Measurements from ENCODE around the gene ELMOD3.
A peak's percentile ranks its signal among the peaks of the same experiment; 100 is the strongest.
"Not testable (repeated sequence)": the region's sequence is repeated elsewhere in the genome, so short reads cannot be mapped to it uniquely, and the experiment has no call there.

Gene ELMOD3

GRCh38 chr2:85437488-85438200 lies 83.1 kb downstream of the ELMOD3 start:
- FAIRE-seq (peak; percentile 63), DNase-seq (ENCODE audit: insufficient read length, low spot score) (peak; percentile 85)

GRCh38 chr2:85438201-85439024 lies 83.8 kb downstream of the ELMOD3 start:
- DNase-seq (ENCODE audit: insufficient read length, low spot score): no peak
- no peak for FAIRE-seq

GRCh38 chr2:85439025-85439472 lies 84.5 kb downstream of the ELMOD3 start:
- FAIRE-seq: no peak
- no peak for DNase-seq (ENCODE audit: insufficient read length, low spot score)

- FAIRE-seq; DNase-seq (ENCODE audit: insufficient read length, low spot score): not testable (repeated sequence)
These were observed 85.0 kb downstream of the ELMOD3 start for GRCh38 chr2:85439569-85439968.

- FAIRE-seq: no peak
- DNase-seq (ENCODE audit: insufficient read length, low spot score): no peak
These were observed 85.4 kb downstream of the ELMOD3 start for GRCh38 chr2:85439986-85440385.

GRCh38 chr2:85440729-85441128 lies 86.2 kb downstream of the ELMOD3 start:
- DNase-seq (ENCODE audit: insufficient read length, low spot score) (no peak), FAIRE-seq (no peak)

Measured in GM19239 (cell line).